Lower leg skin (tissue), 3 donors: ENCODE results near the gene MOK.

Experiments
- CTCF ChIP-seq, 3 donors: fragments of 450-650 bp; IDR thresholded peaks; one replicate each; pipeline ENCODE4 v1.5.1; 2016; ENCODE audit warnings: antibody characterized with exemption in 3 of 3, mild to moderate bottlenecking in 3 of 3, moderate library complexity in 2 of 3
- POLR2A ChIP-seq, 2 donors: fragments of 450-650 bp; IDR thresholded peaks; one replicate each; pipeline ENCODE4 v1.6.1; 2016 to 2017; ENCODE audit warnings: antibody characterized with exemption in 2 of 2, mild to moderate bottlenecking in 1 of 2, moderate library complexity in 1 of 2

GRCh38 chr14:102197317-102197853 lies 107.6 kb downstream of the MOK start:
- TF ChIP-seq POLR2A (IDR thresholded peaks at IDR 0.05), result no peak
- TF ChIP-seq CTCF (IDR thresholded peaks at IDR 0.05), result no peak
